Measurements from ENCODE around the gene PPIG.
"Not testable (repeated sequence)": the region's sequence is repeated elsewhere in the genome, so short reads cannot be mapped to it uniquely, and the experiment has no call there.

Gene PPIG

DNA sequence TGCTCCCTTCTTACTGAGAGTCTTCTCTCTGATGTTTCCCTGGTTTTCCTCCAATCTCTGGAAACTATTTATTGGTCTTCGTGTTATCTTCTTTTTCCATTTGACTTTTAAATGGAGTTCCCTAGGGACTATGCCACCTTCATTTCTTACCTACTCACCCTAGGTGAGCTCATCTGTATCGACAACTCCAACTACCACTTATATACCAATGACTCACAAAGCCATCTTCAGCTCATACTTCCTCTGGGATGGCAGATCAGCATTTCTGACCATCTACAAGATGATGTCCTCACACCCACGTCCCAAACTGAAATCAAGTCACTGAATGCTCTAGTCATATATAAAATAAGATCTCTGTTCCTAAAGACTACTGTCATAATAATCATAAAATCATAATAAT is 69.5 kb downstream of the PPIG start:
- no peak overlapping the region for H3K4me3 ChIP-seq (ENCODE audit: low read length)
- no peak for DNase-seq (ENCODE audit: low read depth, low spot score)

DNA sequence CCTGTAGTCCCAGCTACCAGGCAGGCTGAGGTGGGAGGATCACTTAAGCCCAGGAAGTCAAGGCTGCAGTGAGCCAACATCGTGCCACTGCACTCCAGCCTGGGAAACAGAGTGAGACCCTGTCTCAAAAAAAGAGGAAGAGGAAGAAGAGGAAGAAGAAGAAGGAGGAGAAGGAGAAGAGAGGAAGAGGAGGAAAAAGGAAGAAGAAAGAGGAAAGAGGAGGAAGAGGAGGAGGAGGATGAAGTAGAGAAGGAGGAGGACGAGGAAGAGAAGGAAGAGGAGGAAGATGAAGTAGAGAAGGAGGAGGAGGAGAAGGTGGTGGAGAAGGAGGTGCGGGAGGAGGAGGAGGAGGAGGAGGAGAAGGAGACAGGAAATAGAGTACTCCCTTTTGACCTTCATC is 72.0 kb downstream of the PPIG start:
- no peak for DNase-seq (ENCODE audit: low read depth, low spot score)
- H3K4me3 ChIP-seq (ENCODE audit: low read length): no peak overlapping the region

DNA sequence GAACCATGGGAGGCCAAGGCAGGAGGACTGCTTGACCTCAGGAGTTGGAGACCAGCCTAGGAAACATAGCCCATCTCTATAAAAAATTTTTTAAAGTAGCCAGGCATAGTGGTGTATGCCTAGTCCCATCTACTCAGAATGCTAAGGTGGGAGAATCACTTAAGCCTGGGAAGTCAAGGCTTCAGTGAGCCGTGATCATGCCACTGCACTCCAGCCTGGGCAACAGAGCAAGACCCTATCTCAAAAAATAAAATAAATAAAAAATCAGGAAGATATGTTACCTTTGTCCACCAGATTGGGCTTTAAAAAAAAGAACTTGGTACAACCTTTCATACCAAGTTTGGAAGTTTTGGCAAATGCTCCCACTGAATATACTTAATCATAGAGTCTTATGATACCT is 74.7 kb downstream of the PPIG start:
- H3K4me3 ChIP-seq (ENCODE audit: low read length): no peak overlapping the region
- no peak for DNase-seq (ENCODE audit: low read depth, low spot score)

DNA sequence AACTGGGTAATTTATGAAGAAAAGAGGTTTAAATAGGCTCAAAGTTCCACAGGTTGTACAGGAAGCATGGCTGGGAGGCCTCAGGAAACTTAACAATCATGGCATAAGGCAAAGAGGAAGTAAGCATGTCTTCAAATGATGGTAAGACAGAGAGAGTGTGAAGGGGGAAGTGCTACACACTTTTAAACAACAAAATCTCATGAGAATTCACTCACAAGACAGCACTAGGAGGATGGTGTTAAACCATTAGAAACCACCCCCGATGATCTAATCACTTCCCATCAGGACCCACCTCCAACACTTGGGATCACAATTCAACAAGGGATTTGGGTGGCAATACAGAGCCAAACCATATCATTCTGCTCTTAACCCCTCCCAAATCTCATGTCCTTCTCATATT is 75.2 kb downstream of the PPIG start:
- no peak for DNase-seq (ENCODE audit: low read depth, low spot score)
- H3K4me3 ChIP-seq (ENCODE audit: low read length): no peak overlapping the region

DNA sequence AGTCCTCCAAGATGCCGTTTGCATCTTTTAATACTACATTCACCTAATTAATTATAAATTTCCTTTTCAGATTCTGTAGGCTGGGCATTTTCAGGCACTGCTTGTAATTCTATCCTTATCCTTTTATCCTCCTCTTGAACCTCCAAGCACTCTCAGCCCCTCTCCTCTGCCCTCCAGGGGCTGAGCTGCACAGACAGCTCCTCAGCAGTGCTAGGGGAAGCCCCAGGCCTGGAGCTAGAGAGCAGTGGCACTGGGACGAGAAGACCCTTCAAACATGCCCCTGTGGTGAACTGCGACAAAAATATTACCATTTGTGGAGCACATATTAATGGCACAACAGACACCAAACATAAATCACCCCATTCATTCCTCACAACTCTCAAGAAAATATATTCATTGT is 77.1 kb downstream of the PPIG start:
- no peak overlapping the region for H3K4me3 ChIP-seq (ENCODE audit: low read length)
- DNase-seq (ENCODE audit: low read depth, low spot score): no peak

DNA sequence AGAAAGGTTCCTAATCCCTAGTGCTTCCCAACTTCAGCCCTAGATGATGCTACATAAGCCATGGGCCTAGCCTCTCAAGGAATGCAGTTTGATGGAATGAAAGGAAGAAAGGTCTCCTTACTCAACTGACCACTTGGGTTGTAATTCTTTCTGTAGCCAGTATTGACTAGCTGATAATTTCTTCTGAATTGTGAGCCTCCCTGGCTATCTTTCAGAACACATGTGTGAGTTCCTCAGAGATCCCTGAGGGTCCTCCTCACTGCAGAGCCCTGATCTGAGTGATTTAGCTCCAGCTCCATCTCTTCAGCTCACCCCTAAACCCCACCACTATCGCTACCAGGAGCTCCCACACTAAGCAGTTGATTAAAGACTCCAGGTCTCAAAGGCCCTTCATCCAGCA is 78.6 kb downstream of the PPIG start:
- no peak for DNase-seq (ENCODE audit: low read depth, low spot score)
- H3K4me3 ChIP-seq (ENCODE audit: low read length): no peak overlapping the region

DNA sequence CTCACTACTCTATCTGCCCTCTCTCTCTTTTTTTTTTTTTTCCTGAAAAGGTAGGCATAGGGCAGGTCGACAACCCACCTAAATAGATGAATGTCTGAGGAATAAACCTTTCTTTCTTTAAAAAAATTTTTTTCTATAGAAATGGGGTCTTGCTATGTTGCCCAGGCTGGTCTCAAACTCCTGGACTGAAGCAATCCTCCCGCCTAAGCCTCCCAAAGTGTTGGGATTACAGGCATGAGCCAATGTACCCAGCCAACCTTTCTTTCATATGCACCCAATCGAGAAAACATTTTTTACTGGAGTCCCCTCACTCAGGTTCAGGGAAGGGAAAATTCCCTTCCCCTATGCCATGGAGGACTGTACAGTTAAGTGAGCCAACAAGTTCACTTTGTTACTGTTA is 79.1 kb downstream of the PPIG start:
- DNase-seq (ENCODE audit: low read depth, low spot score): no peak

DNA sequence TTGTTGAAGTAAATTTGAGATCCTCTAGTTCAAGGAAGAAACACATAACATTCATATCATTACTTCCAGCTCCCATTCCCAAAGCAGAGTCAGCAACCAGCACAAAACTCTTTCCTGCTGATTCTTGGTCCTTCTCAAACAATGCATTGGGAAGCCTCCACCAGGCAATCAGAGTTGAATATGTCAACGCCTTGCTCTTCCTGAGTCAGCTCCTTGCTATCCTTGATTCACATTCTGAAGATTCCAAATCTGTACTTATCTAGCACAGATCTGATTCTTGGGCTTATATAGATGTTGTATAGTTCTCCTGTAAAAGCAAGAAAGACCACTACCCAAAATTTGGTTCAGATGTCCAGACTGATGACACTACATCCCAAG is 80.4 kb downstream of the PPIG start:
- no peak for DNase-seq (ENCODE audit: low read depth, low spot score)
- H3K4me3 ChIP-seq (ENCODE audit: low read length): no peak overlapping the region

More for the DNA sequence above, 79.1 kb downstream of the PPIG start:
- no peak overlapping the region for H3K4me3 ChIP-seq (ENCODE audit: low read length)

DNA sequence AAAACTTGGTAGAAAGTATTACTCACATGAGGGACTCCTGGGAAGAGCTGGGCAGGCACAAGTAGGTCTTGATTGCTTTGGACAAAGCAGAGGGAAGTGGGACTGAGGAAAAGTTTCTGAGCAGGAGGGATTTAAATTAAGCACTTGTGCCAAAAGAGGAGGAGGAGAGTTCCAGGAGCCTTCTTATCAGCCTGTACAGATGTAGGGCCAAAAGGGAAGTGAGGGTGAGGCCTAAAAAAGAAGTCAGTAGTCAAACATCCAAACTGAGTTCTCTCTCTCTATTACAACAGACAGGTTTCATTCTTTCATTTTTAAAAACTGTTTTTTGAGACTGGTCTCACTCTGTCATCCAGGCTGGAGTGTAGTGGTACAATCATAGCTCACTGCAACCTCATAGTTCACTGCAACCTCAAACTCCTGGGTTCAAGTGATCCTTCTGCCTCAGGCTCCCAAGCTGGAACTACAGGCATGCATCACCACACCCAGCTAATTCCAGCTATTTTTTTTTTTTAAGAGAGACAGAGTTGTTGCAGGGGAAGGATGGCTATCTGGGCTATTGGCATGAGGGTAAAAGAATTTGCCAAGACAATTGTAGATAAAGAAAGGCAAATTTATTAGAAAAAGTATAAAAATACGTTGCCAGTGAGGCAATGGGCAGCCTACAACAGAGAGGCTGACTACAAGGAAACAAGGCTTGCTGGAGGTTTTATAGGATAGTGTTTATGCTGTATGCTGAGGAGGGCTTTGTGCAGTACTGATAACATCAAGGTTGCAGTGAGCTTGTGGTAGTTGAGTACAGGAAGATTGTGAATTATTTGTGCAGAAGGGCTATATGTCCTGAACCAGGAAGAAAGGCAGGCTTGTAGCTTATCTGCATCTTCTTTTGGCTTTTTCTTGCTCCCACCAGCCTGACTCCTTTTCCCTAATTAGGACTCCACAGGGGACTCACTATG is 81.1 kb downstream of the PPIG start:
- no peak for DNase-seq (ENCODE audit: low read depth, low spot score)
- no peak overlapping the region for H3K4me3 ChIP-seq (ENCODE audit: low read length)

DNA sequence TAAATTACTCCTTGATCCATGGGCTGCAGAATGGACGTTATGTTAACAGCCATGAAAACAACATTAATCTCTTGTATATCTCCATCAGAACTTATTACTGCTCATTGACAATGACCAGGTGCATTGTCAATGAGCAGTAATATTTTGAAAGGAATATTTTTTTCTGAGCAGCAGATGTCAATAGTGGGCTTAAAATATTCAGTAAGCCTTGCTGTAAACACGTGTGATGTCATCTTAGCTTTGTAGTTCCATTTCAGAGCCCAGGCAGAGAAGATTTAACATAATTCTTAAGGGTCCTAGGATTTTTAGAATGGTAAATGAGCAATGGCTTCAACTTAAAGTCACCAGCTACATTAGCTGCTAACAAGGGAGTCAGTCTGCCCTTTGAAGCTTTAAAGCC is 83.4 kb downstream of the PPIG start:
- no peak for DNase-seq (ENCODE audit: low read depth, low spot score)
- H3K4me3 ChIP-seq (ENCODE audit: low read length): no peak overlapping the region

DNA sequence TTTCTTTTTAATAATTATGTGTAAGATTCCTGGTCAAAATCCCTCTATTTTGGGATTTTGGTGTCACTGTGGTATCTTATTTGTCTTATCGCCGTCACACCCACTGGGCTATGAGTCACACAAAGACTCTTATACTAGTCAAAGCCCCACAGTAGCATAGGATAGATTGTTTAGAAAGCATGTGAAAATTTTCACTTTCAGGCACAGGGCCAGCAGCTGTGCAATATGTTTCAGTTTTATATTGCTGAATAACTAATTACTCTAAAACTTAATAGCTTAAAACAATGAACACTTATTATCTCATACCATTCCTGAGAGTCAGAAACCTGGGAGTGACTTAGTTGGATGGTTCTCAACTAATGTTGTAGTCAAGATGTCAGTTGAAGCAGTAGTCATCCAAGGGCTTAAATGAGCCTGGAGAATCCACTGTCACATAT is 86.1 kb downstream of the PPIG start:
- H3K4me3 ChIP-seq (ENCODE audit: low read length): no peak overlapping the region
- no peak for DNase-seq (ENCODE audit: low read depth, low spot score)

DNA sequence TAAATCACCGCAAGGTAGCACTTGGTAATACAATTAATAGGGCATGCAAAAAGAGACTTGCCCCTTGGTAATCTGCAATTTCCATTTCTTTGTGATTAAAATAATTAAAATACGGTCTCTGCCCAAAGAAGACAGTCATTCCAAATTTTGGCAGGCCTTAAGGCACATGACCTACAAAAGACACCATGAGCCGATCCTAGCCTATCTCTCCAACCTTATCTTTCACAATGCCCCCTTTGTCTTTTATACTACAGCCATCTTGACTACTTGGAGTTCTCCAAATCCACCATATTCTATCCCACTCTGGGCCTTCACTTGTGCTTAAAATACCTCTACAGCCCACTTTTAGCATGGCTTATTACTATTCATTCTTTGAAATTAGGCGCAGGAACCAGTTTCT is 86.8 kb downstream of the PPIG start:
- DNase-seq (ENCODE audit: low read depth, low spot score): no peak
- no peak overlapping the region for H3K4me3 ChIP-seq (ENCODE audit: low read length)

DNA sequence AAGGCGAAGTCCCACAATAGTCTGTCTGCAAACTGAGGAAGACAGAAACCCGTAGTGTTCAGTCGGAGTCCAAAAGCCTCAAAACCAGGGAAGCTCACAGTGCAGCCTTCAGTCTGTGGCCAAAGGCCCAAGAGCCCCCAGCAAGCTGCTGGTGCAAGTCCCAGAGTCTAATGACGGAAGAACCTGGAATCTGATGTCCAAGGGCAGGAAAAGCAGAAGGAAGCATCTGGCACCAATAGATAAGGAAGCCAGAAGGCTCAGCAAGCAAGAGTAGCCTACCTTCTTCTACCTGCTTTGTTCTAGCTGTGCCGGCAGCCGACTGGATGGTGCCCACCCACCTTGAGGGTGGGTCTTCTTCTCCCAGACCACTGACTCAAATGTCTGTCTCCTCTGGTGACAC is 88.3 kb downstream of the PPIG start:
- H3K4me3 ChIP-seq (ENCODE audit: low read length): no peak overlapping the region
- DNase-seq (ENCODE audit: low read depth, low spot score): no peak

DNA sequence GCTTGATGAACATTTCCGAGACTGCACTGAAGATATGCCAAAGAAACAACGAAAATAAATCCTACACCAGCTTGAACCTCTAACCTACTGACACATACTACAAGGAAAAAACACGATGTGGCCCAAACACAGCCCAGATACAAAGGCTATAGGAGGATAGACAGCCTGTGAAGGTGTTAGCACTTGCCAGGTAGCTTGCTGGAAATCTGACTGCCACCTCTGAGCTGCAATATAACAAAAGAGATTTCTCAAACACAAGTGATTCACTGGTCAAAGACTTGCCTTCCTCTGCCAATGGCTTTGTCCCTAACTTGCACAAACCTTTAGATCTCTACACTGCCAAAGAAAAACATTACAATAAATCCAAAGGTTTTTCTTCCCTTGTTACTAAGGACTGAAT is 89.0 kb downstream of the PPIG start:
- no peak for DNase-seq (ENCODE audit: low read depth, low spot score)

DNA sequence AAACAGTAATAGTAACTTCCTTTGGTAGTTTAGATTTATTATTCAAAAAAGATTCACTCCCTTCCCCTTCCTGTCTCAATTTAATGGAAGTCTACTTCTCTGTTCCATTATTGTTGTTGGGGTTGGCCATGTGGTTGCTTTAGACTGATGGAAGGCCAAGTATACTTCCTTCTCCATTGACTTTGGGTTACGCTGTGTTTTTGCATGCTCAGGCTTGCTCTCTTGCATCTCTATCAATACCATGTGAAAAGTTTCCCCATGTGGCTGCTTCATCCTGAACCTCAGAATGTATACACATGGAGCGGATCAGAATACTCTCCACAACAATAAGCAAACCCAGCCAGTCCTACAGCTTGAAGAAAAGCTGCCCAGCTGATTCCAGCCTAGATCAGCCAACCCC is 89.8 kb downstream of the PPIG start:
- no peak overlapping the region for H3K4me3 ChIP-seq (ENCODE audit: low read length)
- DNase-seq (ENCODE audit: low read depth, low spot score): no peak

More for the DNA sequence above, 89.0 kb downstream of the PPIG start:
- H3K4me3 ChIP-seq (ENCODE audit: low read length): no peak overlapping the region

DNA sequence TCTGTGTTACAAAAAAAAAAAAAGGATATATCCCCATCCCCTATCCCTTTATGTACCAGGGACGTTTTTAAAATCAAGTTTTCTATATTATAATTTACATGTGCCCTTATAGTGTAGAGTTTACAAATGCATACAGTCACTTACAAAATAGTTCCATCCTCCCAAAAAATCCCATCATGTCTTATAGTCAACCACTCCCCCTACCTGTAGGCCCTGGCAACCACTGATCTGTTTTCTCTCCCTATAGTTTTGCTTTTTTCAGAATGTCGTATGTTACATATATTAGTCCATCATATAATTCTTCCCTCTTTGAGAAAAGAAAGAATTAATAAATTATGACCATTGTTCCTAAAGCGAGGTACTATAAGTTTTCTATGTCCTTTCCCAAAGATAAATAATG is 92.2 kb downstream of the PPIG start:
- no peak overlapping the region for H3K4me3 ChIP-seq (ENCODE audit: low read length)
- DNase-seq (ENCODE audit: low read depth, low spot score): no peak

DNA sequence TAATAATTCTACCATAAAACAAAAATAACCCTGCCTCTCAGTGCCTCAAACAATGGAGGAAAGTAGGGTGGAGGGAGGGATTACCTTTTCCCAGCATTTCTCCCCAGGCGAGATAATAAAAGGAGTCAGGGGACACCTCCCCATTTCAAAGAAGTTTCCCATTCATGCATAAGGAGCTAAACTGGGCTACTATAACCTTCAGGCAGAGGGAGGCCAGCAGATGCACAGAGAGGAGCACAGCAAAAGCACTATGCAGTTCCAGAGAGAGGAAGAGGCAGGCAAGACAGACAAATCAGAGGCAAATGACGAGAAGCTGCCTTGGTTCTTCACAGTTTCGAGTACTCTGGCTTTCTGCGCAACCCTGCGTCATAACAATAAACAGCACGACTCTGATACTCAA is 92.7 kb downstream of the PPIG start:
- no peak overlapping the region for H3K4me3 ChIP-seq (ENCODE audit: low read length)
- no peak for DNase-seq (ENCODE audit: low read depth, low spot score)

DNA sequence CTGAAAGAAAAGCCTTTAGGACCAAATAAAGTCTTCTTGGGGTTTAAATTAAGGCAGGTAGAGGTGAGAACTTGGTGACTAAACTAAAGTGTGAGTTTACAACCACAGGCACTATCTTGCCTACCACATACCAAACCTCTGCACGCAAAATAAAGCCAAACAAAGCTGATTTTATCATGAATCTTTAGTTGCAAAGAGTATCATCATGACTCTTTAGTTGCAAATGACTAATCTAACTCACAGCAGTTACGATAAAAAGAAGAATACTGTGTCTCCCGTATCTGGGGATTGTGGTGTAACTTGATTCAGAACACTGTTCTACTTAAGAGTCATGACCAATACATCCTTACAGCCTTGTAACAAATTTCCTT is 98.9 kb downstream of the PPIG start:
- H3K4me3 ChIP-seq (ENCODE audit: low read length): no peak overlapping the region
- no peak for DNase-seq (ENCODE audit: low read depth, low spot score)

DNA sequence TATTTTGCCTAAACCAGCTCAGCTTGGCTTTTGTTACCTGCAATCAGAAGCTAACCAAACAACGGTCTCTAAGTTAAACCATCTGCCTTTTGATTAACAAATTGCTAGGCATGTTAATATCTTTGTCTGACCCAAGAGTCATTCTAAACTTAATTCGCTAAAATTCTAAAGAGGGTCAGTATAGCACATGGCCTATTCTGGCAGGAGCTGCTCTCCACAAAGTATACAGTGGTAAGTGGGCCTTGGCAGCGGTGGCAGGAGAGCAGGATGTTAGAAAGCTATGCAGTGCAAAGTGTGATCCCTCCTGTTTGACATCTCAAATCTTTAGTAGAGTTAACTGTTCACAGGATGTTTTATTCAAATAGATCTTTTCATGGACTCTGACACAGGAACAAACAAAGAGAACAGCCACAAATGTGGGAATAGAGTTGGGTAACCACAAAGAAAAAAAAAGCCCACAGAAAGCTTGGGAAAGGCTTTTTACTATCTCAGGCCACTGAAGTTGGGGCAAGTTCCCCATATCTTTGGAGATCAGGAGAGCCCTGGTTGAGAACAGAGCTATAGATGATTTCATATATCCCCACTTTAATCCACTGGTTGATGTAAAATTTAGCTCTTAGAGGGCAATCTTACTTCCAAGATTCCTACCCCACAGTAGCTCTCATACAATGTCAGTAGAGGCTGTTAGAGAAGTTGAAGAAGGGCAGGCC is 99.4 kb downstream of the PPIG start:
- no peak for DNase-seq (ENCODE audit: low read depth, low spot score)
- H3K4me3 ChIP-seq (ENCODE audit: low read length): no peak overlapping the region

DNA sequence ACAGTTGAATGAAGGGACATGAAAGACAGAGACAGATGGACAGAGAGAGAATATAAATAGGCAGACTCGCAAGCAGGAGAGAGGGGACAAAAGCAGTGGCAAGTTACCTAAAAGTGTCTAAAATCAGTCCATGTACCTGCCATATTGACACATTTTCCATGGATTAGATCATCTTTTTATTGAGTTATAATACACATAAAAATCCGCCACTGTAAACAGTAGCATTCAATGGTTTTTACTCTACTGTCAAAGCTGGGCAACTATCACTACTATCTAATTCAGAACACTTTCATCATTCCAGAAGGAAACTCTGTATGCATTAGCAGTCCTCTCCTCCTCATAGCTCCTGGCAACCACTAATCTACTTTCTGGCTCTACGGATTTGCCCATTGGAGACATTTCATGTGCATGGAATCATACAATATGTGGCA is 100.0 kb downstream of the PPIG start:
- DNase-seq (ENCODE audit: low read depth, low spot score): no peak

DNA sequence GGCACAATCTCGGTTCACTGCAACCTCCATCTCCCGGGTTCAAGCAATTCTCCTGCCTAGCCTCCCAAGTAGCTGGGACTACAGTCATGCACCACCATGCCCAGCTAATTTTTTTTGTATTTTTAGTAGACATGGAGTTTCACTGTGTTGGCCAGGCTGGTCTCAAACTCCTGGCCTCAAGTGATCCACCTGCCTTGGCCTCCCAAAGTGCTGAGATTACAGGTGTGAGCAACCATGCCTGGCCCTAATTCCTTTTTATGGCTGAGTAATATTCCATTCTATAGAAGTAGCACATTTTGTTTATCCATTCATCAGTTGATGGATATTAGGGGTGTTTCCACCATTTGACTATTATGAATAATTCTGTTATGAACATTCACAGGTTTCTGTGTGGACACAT is 100.6 kb downstream of the PPIG start:
- H3K4me3 ChIP-seq (ENCODE audit: low read length); DNase-seq (ENCODE audit: low read depth, low spot score): not testable (repeated sequence)

More for the DNA sequence above, 100.0 kb downstream of the PPIG start:
- no peak overlapping the region for H3K4me3 ChIP-seq (ENCODE audit: low read length)

All from Jurkat, Clone E6-1 (cell line).